Stimulated activated CD4-positive, alpha-beta T cell treated with anti-CD3 and anti-CD28 coated beads, Interleukin-1b, Interleukin-23, amount 100 ng/mL, for 4 hours (primary cell): ENCODE data around the gene SAPCD2.

Experiments used
- DNase-seq, 2 donors: peaks; one replicate each; pipeline ENCODE4 v3.0.0-alpha.2; 2020; ENCODE audit warnings: low read depth in 2 of 2

Gene SAPCD2

GRCh38 chr9:137018761-137019559 is 51.4 kb downstream of the SAPCD2 start:
- DNase-seq, result no peak

- no peak for DNase-seq
These were observed 52.4 kb downstream of the SAPCD2 start for GRCh38 chr9:137017791-137018497.

GRCh38 chr9:137017071-137017470 is 53.3 kb downstream of the SAPCD2 start:
- DNase-seq, result no peak

- no peak for DNase-seq
These were observed 53.9 kb downstream of the SAPCD2 start for GRCh38 chr9:137016436-137016835.

DNA sequence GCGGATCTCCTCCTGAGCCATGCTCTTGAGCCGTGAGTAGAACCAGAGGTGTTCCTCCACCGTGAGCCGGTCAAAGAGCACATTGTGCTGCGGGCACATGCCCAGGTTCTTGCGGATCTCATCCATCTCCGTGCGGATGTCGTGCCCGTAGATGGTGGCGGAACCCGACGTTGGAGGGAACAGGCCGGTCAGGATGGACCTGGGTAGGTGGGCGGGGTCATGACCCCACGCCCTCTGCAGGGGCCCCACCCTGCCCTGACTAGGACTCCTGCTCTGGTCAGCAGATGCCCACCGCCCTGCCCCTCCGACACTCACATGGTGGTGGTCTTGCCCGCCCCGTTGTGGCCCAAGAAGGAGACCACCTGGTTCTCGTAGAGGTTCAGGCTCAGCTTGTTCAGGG is 54.4 kb downstream of the SAPCD2 start:
- DNase-seq, result no peak

- no peak for DNase-seq
These were observed 54.8 kb downstream of the SAPCD2 start for GRCh38 chr9:137015540-137015930.

DNA sequence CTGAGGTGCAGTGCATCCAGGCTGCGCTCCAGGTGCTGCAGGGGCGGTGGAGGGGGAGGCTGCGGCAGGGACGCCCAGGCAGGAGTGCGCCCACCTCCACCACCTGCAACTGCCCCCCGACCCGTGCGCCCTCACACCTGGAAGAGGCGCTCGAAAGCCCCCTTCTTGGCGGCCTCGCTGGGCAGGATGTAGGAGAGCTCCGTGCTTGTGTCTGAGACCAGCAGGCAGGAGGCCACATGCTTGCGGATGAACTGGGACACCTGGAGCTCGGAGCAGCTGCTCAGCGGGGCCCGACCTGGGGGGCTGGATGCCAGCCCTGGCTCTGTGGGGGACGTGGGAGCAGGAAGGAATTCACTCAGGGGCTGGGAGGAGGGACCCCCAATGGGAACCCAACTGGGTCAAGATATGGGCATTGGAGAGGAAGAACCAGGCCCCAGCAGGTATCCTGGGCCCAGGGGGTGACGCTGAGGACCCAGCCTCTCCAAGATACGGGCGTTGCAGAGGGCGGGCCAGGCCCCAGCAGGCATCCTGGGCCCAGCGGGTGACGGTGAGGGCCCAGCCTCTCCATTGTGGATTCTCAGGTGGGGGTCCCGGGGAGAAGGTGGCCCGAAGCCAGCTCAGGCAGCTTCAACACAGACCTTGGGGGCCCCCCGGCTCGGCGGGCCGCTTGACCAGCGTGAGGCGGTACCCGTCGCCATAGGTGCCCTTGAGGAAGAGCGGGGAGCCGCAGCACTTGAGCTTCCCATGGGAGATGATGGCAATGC is 55.4 kb downstream of the SAPCD2 start:
- DNase-seq, result no peak

GRCh38 chr9:137014166-137014565 is 56.2 kb downstream of the SAPCD2 start:
- no peak for DNase-seq

DNA sequence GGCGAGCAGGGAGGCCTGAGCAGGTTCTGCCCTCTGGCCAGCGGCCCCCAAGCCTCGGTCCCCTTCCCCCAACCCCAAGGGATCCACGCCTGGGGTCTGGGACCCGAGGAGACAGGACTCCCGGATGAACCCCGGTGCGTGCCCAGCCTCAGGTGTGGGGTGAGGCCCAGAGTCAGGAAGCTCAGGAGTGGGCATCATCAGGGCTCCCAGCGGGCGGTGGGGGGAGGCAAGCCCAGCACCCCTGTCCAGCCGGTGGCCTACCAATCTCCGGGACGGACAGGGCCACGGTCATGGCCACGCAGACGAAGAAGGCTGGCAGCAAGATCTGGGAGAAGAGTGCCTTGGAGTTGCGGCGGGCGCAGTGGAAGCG is 56.8 kb downstream of the SAPCD2 start:
- no peak for DNase-seq

GRCh38 chr9:137012694-137013570 is 57.4 kb downstream of the SAPCD2 start:
- DNase-seq, result no peak
